HG03575 (cell line): ENCODE measurements around the gene ELMO1.

Source experiments
- ATAC-seq: cut with Tn5 transposase; IDR thresholded peaks from one replicate; pipeline ENCODE4 v1.9.1; 2021; ENCODE audit not compliant: unreplicated experiment, insufficient number of reproducible peaks, low FRiP score; ENCODE audit errors: extremely low read depth

Gene ELMO1

GRCh38 chr7:36945612-36946400 is 502.9 kb downstream of the ELMO1 start:
- no peak for ATAC-seq

GRCh38 chr7:36944838-36945237 is 503.8 kb downstream of the ELMO1 start:
- no peak for ATAC-seq

- no peak for ATAC-seq
Observed at GRCh38 chr7:36943591-36944435, 504.9 kb downstream of the ELMO1 start.

- ATAC-seq: no peak
Observed at GRCh38 chr7:36942955-36943354, 505.7 kb downstream of the ELMO1 start.

- no peak for ATAC-seq
Observed at GRCh38 chr7:36942541-36942940, 506.1 kb downstream of the ELMO1 start.

GRCh38 chr7:36942025-36942424 is 506.6 kb downstream of the ELMO1 start:
- no peak for ATAC-seq

- no peak for ATAC-seq
Observed at GRCh38 chr7:36941359-36941758, 507.3 kb downstream of the ELMO1 start.

- no peak for ATAC-seq
Observed at GRCh38 chr7:36939816-36940215, 508.8 kb downstream of the ELMO1 start.

- ATAC-seq: no peak
Observed at GRCh38 chr7:36937754-36938563, 510.7 kb downstream of the ELMO1 start.

GRCh38 chr7:36931892-36932291 is 516.8 kb downstream of the ELMO1 start:
- no peak for ATAC-seq

GRCh38 chr7:36929791-36930190 is 518.9 kb downstream of the ELMO1 start:
- no peak for ATAC-seq

- ATAC-seq: no peak
Observed at GRCh38 chr7:36928718-36929117, 519.9 kb downstream of the ELMO1 start.

GRCh38 chr7:36928311-36928710 is 520.4 kb downstream of the ELMO1 start:
- ATAC-seq: no peak

- no peak for ATAC-seq
Observed at GRCh38 chr7:36925691-36926090, 523.0 kb downstream of the ELMO1 start.

GRCh38 chr7:36925207-36925606 is 523.5 kb downstream of the ELMO1 start:
- no peak for ATAC-seq

GRCh38 chr7:36923943-36924436 is 524.7 kb downstream of the ELMO1 start:
- no peak for ATAC-seq

GRCh38 chr7:36923185-36923584 is 525.5 kb downstream of the ELMO1 start:
- no peak for ATAC-seq

- ATAC-seq: no peak
Observed at GRCh38 chr7:36920433-36920832, 528.2 kb downstream of the ELMO1 start.

GRCh38 chr7:36919738-36920137 is 528.9 kb downstream of the ELMO1 start:
- ATAC-seq: no peak
